HG03520 (cell line): ENCODE results near the gene ST6GAL2.

Experiments
- ATAC-seq: cut with Tn5 transposase; IDR thresholded peaks from one replicate; pipeline ENCODE4 v1.9.1; 2021; ENCODE audit warnings: mild to moderate bottlenecking, moderate library complexity; ENCODE audit not compliant: unreplicated experiment

ST6GAL2 gene

GRCh38 chr2:106864051-106864450 lies 21.9 kb downstream of the ST6GAL2 start:
- ATAC-seq: no peak

- no peak for ATAC-seq
These were observed 22.6 kb downstream of the ST6GAL2 start for GRCh38 chr2:106863387-106863786.

- no peak for ATAC-seq
These were observed 26.5 kb downstream of the ST6GAL2 start for GRCh38 chr2:106859498-106859897.

GRCh38 chr2:106858810-106859209 lies 27.2 kb downstream of the ST6GAL2 start:
- ATAC-seq: no peak

- ATAC-seq: no peak
These were observed 28.0 kb downstream of the ST6GAL2 start for GRCh38 chr2:106857882-106858478.

- ATAC-seq: no peak
These were observed 32.3 kb downstream of the ST6GAL2 start for GRCh38 chr2:106853631-106854030.

- ATAC-seq: no peak
These were observed 34.0 kb downstream of the ST6GAL2 start for GRCh38 chr2:106851881-106852501.

- no peak for ATAC-seq
These were observed 34.7 kb downstream of the ST6GAL2 start for GRCh38 chr2:106851087-106851874.

GRCh38 chr2:106849253-106849652 lies 36.7 kb downstream of the ST6GAL2 start:
- ATAC-seq: no peak

- ATAC-seq: no peak
These were observed 38.6 kb downstream of the ST6GAL2 start for GRCh38 chr2:106847366-106847765.

GRCh38 chr2:106845716-106846115 lies 40.3 kb downstream of the ST6GAL2 start:
- no peak for ATAC-seq

GRCh38 chr2:106843910-106844250 lies 42.1 kb downstream of the ST6GAL2 start:
- ATAC-seq: no peak

GRCh38 chr2:106843001-106843909 lies 42.7 kb downstream of the ST6GAL2 start:
- ATAC-seq: no peak

- ATAC-seq: no peak
These were observed 43.9 kb downstream of the ST6GAL2 start for GRCh38 chr2:106841886-106842645.

GRCh38 chr2:106840818-106841217 lies 45.1 kb downstream of the ST6GAL2 start:
- ATAC-seq: no peak

GRCh38 chr2:106839849-106840595 lies 45.9 kb downstream of the ST6GAL2 start:
- no peak for ATAC-seq

GRCh38 chr2:106833256-106833655 lies 52.7 kb downstream of the ST6GAL2 start:
- ATAC-seq: no peak

- no peak for ATAC-seq
These were observed 54.0 kb downstream of the ST6GAL2 start for GRCh38 chr2:106831816-106832569.

GRCh38 chr2:106831241-106831640 lies 54.7 kb downstream of the ST6GAL2 start:
- no peak for ATAC-seq
